HCEC 1CT (cell line): ENCODE data around the gene NFKB1.
"Not testable (repeated sequence)": the region's sequence is repeated elsewhere in the genome, so short reads cannot be mapped to it uniquely, and the experiment has no call there.

Source experiments
- DNase-seq: peaks from one replicate; pipeline ENCODE4 v3.0.0-alpha.2; 2017

The NFKB1 gene

DNA sequence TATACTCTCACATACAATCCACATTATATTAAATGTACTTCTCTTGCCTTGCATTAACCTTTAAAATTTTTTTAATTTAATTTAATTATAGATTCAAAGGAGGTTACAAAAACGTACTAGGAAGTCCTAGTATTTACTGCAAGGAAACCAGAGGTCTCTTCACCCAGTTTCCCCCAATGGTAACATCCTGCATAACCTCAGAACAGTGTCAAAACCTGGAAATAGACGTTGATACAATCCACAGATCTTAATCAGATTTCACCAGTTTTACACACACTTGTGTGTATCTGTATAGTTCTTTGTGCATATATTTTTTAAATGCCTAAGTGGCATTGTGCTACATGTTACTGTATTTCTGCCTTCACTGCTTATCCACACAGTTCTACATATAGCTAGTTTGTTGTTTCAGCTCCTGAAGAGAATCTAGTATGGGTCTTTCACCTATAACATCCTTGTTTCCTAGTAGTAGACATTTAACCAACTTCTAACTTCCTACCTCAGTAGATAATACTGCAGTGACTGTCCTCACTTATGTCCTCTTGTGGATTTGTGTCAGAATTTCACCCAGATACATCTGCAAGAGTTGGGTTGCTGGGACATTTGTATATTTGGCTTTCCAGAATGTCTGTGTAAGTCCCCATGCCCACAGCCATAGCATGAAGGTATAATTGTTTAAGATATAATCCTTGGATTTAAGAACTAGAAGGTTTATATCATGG, 103.2 kb downstream of the NFKB1 start:
- DNase-seq = no peak

DNA sequence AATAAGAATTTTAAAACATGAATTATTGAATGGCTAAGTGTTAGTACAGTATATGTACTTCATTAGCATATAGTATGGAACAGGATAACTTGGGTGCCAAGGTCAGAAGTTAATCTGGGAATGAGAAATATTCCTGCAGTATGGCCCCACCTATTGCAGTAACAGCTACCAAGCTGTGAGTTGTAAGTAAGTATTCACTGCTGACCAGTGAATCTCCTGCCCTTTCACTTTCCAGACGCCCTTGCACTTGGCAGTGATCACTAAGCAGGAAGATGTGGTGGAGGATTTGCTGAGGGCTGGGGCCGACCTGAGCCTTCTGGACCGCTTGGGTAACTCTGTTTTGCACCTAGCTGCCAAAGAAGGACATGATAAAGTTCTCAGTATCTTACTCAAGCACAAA, 105.1 kb downstream of the NFKB1 start:
- DNase-seq = no peak

DNA sequence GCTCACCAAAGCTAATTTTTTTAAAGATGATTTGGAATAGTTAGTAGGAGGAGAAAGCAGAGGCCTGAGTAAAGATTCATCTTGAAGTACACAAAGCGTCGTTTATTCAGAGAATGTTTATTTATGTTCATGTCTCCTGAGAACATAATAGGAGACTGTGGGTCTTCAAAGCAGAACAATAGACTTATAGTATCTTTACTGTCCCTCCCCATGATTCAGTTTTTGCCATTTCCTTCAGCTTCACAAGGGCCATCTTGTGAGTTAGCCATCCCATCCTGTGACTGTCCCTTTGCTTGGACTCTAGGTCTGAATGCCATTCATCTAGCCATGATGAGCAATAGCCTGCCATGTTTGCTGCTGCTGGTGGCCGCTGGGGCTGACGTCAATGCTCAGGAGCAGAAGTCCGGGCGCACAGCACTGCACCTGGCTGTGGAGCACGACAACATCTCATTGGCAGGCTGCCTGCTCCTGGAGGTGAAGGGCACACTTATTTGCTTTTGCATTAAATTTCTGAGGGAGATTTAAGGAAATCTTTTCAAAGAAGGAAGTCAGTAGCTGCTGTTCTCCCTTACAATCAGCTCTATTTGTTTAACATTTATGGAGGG, 105.8 kb downstream of the NFKB1 start:
- no peak for DNase-seq

DNA sequence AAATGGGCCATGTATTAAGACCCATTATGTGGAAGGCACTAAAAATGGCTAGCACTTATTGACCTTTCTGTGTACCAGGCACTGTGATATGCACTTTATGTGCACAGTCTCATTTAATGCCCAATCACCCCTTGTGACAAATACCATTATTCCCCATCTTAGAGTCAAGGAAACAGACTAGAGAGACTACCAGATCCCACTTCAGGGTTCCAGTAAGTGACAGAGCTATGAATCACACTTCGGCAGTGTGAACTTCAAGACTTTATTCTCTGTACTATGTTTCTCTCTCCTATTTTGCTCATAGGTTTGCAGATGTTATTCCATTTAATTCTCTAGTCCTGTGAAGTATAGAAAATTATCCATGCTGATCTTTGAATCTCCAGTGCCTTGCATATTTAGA, 107.0 kb downstream of the NFKB1 start:
- DNase-seq = peak; percentile 13

DNA sequence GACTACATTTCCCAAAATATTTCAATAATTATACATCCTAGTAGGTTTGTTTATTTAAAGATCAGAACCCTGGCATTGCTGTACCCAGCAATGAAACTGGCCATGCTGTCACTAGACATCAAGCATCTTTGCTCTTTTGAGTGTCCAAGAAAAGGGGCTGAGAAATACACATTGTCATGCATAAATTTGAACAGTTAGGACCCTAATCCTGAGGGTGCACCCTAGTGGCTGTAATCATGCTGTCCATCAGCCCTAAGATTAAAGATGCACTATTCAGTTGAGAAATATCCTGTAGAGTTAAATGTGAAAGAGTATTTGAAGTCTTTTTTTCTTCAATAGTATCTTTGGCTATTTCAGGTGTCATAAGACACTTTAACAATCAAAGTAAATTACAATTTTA, 108.8 kb downstream of the NFKB1 start:
- peak; percentile 2 for DNase-seq

DNA sequence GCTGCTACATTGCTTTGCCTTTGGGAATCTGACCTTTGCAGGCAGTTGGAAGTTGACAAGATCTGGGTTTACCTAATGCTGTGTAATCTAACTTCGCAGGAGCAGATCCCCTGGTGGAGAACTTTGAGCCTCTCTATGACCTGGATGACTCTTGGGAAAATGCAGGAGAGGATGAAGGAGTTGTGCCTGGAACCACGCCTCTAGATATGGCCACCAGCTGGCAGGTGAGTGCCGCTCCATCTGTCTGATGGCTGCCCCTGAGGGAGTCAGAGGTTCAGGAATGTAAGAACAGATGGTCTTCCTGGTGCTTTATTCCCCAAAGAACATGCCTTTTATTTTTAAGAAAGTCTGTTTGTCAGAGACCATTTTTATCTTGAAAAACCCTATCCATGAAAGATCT, 109.3 kb downstream of the NFKB1 start:
- no peak for DNase-seq

DNA sequence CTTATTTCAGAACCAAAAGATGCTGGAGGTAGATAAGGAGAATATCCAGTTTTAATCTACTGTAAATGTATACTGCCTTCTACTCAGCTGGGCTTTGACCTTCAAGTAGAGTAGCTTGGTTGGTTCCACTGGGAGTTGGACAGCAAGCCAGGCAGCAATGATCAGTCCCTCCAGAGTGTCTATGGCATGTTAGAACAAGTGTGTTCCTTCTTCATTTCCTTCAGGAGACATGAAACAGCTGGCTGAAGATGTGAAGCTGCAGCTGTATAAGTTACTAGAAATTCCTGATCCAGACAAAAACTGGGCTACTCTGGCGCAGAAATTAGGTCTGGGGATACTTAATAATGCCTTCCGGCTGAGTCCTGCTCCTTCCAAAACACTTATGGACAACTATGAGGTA, 111.1 kb downstream of the NFKB1 start:
- no peak for DNase-seq

DNA sequence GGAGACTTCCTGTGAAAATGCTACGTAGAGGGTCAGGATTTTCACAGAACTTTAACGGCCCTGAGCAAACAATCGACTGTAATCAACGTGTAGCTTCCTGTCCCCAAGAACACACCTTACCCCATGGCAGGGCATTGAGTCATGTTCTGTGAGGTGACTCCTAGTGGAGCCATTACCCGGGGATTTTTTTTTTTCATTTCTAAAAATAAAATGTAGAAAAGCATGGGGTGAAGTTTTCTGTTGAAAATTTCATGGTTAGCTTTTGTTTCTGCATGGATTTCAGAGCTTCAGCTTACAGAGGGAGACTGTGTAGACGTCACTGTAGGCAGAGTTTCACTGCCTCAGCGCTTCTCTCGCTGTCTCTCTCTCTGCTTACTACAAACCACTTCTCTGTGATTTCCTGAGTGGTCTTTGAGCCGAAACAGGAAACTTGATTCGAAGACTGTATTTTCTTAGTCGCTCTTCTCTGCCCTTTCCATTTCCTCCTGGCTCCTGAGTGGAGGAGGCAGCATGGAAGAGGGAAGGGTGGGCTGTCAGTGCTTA, 111.7 kb downstream of the NFKB1 start:
- no peak for DNase-seq

DNA sequence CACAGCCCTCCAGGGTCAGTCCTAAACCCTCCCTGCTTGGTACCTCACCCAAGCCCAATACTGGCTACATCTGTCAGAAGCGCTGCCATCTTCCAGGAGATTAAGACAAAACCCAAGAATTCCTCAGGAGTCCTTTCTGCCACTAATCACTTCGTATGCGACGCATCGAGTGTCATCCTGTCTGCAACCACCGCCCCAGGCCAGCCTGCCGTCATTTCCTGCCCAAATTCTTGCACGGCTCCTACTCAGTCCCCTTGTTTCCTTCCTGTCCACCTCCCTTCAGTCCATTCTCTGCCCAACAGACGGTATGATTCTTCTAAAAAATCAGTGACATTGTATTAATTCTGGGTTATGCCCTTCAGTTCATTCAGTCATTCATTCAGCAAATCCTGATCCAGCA, 113.6 kb downstream of the NFKB1 start:
- no peak for DNase-seq

DNA sequence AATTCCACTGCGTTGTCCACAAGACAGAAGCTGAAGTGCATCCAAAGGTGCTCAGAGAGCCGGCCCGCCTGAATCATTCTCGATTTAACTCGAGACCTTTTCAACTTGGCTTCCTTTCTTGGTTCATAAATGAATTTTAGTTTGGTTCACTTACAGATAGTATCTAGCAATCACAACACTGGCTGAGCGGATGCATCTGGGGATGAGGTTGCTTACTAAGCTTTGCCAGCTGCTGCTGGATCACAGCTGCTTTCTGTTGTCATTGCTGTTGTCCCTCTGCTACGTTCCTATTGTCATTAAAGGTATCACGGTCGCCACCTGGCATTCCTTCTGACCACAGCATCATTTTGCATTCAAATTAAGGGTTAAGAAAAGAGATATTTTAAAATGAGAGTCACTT, 115.5 kb downstream of the NFKB1 start:
- DNase-seq = no peak

DNA sequence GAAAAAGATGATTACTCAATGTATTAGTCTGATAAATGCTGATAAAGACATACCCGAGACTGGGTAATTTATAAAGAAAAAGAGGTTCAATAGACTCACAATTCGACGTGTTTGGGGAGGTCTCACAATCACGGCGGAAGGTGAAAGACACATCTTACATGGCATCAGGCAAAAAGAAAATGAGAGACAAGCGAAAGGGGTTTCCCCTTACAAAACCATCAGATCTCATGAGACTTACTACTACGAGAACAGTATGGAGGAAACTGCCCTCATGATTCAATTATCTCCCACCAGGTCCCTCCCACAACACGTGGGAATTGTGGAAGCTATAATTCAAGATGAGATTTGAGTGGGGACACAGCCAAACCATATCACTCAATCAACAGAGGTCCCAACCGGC, 117.9 kb downstream of the NFKB1 start:
- DNase-seq = not testable (repeated sequence)

DNA sequence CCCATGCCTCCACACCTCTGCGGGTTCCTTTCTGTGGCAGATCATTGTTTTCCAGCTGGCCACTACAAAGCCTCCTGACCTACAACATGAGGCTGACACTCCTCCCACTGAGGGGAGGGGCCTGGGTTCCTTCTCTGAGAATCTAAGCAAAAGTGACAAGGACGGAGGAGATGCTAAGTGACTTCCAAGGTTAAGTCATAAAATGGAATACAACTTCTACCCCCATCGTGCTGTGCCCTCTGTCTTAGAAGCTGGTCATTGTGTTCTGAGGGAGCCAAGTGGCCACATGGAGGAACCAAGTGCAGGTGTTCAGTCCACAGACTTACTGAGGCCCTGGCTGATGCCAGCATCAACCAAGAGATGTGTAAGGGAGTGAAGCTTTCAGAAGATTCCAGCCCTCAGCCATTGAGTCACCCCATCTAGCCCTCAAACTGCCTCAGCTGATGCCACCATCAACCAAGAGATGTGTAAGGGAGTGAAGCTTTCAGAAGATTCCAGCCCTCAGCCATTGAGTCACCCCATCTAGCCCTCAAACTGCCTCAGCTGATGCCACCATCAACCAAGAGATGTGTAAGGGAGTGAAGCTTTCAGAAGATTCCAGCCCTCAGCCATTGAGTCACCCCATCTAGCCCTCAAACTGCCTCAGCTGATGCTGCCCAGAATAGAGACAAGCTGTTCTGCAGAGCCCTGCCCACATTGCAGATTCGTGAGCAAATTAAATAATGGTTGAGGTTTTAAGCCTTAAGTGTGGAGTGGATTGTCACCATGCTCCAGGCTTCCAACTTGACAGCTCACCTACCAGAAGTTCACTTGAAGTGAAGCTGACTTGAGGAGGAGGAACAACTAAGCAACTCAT, 118.8 kb downstream of the NFKB1 start:
- not testable (repeated sequence) for DNase-seq

DNA sequence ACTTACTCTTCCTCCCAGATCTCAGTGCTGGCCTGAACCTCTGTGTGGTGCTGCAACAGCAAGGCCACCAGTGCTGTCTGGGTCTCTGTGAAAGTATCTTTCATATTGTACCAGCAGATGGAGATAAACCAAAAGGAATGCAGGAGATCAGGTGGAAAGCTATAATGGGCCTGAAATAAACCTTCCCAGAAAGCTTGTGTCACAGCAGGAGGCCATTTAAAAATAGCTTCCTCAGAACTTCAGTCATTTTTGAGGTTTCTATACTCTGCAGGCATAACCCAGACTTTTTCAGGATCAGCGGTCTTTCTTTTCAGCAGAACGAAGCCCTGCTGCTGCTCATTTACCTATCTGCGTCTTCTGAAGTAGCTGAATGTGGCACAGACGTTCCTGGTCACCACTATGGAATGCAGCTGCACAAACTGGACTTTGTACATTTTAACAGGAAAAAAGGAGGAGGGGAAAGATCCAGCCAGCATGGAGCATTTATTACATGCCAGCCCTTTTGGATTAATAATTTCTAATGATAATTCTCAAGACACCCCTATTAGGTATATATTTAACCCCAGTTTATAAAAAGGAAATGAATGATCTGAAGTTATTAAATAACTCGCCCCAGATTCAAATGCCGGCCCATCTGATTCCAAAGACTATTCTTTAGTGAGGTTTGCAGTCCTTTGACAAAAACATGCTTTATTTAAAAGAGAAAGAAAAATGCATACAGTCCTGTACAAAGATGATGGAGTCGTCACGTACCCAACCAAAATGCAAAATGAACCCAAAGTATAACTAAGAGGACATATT, 119.7 kb downstream of the NFKB1 start:
- DNase-seq = peak; percentile 71

DNA sequence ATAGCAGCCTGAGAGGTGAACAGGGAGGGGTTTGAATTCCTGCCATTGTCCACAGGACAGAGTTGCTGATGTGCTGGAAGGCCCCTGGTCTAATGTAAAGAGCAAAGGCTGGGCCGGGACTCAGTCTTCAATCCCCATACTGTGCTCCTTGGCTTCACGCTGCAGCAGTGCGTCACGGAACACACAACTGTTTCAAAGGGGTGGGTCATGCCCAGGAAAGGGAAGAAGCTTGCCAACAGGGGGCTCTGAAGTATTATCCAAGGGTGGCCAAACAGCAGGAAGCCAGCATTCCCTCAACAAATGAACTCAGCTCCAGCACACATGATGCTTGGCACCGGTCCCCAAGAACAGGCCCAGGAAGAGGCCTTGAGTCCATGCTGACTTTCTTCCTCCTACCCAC, 122.5 kb downstream of the NFKB1 start:
- DNase-seq = peak; percentile 45

DNA sequence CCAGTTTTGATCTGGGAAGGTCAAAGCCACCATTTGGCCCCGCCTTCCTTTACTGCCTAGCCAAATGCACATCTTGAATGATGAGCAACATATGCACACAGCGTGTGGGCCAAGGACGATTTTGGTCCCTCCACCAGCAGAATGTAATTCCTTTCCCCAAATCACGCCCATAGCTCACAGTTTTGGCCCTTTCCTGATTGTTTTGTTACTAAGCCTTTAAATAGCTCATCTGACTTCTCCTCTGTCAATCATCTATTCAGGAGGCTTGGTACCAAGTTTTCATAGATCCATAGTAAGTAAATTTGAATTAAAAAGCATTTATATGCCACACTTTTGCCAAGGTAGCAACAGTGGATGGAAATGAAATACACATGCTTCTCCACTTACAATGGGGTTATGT, 123.3 kb downstream of the NFKB1 start:
- DNase-seq = no peak

DNA sequence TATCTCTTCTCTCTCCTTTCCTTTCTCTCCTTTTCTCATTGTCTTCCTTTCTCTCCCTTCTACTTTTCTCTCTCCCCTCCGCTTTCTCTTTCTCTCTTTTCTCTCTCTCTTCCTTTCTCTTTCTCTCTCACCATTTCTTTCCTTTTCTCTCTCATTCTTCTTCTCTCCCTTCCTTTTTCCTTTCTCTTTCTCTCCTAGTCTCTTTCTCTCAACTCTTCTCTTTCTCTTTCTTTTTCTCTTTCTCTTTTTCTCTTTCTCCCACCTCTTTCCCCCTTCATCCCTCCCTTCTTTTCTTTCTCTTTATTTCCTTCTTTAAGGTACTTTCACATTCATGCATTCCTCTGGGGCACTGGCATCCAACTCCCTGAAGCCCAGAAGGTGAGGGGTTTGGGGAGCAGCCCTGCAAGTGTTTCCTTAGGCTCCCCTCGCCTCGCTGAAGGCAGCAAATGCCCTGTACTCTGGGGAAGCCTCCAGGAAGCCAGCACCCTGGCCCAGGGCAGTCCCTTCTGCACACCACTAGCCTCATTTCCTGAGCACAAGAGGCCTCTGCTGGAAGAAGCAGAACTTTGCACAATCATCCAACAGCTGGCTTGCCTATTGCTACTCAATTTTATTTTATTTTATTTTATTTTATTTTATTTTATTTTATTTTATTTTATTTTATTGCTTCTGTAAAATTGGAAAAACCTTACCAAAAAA, 124.2 kb downstream of the NFKB1 start:
- DNase-seq = peak; percentile 30

DNA sequence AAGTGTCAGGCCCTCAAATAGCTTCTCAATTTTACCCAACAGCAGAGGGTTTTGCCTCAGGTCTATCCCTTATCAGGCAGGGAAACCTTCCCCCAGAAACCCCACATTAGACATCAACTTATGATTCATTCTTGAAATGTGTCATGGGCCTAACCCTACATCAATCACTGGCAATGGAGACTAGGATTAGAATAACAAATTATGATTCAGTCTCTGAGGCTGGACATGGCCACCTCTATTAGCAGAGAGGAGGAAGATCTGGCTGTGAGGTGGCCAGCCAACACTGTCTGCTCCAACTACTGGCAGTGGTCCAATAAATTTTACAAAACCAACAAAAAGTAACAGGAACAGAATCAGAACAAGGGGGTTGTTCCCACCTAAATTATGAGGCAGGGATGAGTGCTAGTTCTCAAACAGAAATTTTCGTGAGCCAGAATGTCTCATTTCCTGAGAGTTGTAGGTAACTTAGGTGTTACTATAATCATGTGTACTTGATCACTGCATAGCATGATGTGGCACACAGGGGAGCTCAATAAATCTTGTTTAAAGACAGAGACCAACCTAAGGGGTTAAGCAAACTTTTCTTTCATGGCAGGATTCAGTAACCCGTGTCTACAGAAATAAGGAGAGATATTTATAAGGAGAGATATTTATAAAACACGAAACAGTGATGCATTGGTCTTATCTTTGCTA, 126.8 kb downstream of the NFKB1 start:
- peak; percentile 73 for DNase-seq

DNA sequence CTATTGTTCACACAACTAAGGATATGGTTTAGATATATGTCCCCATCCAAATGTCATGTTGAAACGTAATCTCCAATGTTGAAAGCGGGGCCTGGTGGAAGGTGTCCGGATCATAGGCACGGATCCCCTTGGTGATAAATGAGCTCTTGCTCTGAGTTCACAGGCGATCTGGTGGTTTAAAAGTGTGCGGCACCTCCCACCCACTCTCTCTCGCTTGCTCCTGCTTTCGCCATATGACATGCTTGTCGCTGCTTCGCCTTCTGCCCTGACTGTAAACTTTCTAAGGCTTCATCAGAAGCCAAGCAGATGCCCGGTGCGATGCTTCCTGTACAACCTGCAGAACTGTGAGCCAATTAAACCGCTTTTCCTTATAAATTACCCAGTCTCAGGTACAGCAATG, 128.5 kb downstream of the NFKB1 start:
- no peak for DNase-seq

DNA sequence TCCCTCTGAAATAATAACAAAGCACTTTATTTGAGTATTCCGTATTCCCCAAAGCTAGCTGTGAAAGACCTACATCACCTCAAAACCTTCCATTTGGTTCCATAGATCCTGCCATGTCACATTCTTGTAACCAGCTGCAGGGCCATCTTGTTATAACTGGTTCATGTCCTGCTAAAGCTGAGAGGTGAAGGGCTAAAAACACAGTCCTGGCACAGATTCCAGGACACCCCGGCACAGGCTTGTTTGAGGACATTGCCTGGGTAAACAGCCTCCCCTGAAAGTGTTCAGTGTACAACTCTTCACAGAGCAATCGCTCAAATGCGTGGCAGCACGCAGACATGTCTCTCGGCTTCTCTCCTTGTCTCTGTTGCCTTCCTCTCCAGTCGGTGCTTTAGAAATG, 130.5 kb downstream of the NFKB1 start:
- no peak for DNase-seq

DNA sequence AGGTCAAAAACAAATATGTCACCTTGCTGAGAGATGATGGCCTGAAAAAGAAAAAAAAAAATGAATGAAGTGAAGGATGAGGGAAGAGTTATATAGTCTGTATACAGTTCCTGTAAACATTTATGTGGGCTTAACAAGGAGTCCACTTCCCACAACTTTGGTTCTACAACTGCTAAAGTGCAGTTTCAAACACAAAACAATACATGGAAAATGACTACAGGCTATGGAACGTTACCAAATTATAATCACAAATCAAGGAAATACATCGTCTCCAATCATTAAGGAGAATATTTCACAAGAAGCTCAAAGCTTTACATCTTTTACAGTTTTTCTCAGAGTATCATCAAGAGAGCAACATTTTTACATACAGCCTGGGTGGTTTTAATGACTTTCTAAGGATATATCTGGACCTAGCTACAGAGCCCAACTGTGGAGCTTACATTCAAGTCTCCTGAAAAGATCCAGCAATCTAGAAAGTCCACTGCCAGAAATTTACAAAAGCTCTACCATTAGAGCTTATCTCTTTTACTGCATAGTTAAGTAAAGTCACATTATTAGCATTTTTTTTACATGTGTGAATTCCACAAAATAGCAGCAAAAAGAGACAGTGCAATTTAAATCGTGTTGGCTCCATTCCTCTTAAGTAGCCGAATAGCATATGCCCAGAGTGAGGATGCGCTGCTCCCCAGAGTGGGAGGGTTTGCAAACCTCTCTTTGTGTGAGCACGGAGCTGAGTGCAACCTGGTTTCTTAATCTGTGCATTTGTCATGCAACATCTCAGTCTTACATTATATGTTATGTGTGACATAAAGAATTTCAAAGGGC, 131.3 kb downstream of the NFKB1 start:
- DNase-seq = no peak

DNA sequence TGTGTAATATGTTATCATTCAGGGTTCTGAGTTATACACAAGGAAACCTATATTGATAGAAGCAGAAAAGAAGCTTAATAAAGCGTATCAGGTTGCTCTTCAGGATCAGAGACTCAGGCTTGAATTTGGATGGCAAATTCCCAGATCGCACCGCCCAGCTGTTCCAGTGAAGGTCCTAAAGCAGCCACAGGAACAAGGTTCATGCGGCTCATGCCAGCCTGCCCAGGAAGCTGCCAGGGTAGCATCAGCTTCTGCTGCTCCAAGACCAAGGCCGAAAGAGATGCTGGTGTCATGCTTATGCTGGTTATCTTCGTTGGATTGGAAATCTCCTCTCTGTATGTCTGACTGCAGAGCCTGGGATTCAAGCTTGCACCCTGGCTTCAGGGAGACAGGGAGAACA, 131.9 kb downstream of the NFKB1 start:
- DNase-seq = no peak
